Measurements from ENCODE around the gene TALDO1.

The TALDO1 gene

DNA sequence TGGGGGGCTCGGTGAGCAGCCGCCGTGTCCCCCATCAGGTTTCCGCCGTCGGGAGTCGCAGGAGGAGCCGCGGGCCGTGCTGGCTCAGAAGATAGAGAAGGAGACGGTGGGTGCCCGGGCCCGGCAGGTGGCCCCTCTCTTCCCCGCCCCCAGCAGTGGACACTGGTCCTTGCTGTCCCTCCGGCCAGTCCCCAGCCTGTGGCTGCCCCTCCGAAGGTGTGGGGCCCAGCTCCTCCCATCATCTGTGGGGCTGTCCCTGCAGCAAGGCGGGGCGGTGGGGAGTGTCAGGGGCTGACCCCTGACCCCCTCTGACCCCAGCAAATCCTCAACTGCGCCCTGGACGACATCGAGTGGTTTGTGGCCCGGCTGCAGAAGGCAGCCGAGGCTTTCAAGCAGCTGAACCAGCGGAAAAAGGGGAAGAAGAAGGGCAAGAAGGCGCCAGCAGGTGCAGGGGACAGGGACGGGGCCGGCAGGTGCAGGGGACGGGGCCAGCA lies 26.0 kb upstream of the TALDO1 start:
- DNase-seq (ENCODE audit: low read depth in 1 of 2, low spot score in 1 of 2): no peak
- no peak for TF ChIP-seq JUND (IDR thresholded peaks at IDR 0.05; ENCODE audit: low read depth)
- in situ Hi-C loops (cut with HindIII; ENCODE audit: low pct_unique_long_range_greater_than_20kb, low sequenced_read_pairs): no loop called here

DNA sequence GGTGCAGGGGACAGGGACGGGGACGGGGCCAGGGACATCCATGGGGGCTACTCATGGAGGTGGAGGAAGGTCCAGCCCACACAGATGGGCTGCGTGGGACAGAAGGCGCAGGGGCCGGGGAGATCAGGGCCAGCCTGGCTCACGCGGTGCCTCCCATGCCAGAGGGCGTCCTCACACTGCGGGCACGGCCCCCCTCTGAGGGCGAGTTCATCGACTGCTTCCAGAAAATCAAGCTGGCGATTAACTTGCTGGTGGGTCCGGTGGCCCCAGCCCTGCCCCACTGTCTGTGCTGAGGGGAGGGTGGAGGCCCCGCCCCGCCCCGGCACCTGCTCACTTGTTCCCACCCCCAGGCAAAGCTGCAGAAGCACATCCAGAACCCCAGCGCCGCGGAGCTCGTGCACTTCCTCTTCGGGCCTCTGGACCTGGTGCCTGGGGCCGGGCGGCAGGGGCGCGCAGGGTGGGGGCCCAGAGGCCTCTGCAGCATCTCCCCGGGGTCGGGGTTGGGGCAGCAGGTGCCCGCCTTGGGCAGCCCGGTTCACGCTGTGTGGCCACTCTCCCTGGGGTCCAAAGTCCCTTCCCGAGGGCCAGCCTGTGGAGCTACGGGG lies 25.4 kb upstream of the TALDO1 start:
- TF ChIP-seq JUND (IDR thresholded peaks at IDR 0.05; ENCODE audit: low read depth): no peak
- no peak for DNase-seq (ENCODE audit: low read depth in 1 of 2, low spot score in 1 of 2)
- in situ Hi-C loops (cut with HindIII; ENCODE audit: low pct_unique_long_range_greater_than_20kb, low sequenced_read_pairs): no loop called here

DNA sequence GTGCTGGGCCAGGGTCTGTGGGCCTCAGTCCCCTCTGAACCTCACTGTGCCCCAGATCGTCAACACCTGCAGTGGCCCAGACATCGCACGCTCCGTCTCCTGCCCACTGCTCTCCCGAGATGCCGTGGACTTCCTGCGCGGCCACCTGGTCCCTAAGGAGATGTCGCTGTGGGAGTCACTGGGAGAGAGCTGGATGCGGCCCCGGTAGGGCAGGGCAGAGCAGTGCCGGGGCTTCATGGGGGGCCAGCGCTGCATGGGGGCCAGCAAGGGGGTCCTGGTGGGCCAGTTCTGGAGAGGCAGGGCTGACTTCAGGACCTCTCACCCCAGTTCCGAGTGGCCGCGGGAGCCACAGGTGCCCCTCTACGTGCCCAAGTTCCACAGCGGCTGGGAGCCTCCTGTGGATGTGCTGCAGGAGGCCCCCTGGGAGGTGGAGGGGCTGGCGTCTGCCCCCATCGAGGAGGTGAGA lies 24.9 kb upstream of the TALDO1 start:
- in situ Hi-C loops (cut with HindIII; ENCODE audit: low pct_unique_long_range_greater_than_20kb, low sequenced_read_pairs): no loop called here
- no peak for DNase-seq (ENCODE audit: low read depth in 1 of 2, low spot score in 1 of 2)
- TF ChIP-seq JUND (IDR thresholded peaks at IDR 0.05; ENCODE audit: low read depth): no peak

DNA sequence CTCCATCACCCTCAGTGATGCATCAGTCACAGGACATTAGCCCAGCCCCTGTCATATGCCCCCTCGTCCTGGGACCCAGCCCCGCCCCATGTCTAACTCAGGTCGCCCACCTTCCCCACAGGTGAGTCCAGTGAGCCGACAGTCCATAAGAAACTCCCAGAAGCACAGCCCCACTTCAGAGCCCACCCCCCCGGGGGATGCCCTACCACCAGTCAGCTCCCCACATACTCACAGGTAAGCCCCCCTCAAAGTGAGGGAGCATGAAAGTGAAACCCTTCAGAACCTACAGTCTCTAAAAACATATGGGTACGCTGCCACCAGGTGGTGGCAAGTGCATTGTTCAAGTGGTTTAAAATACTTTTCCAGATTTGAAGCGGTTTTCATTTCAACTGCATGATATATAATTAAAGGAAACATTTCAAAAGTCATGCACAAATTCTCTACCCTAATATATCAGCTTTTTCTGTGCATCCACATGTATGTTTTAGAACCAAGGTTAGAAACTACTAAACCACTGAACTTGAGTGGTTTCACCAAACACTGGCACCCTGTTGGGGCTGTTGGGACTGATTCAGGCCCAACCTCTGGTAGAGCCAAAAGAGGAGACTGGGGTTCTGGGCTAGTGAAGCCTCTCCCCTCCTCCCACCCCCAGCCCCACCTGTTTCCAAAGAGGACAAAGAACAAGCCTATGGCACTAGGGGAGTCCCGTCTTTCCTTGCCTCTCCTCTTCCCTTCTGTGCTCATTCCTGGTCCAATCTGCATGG lies 24.0 kb upstream of the TALDO1 start:
- DNase-seq (ENCODE audit: low read depth in 1 of 2, low spot score in 1 of 2): peak in 1 of 2 experiments; percentile 64
- in situ Hi-C loops (cut with HindIII; ENCODE audit: low pct_unique_long_range_greater_than_20kb, low sequenced_read_pairs): no loop called here
- TF ChIP-seq JUND (IDR thresholded peaks at IDR 0.05; ENCODE audit: low read depth): no peak

DNA sequence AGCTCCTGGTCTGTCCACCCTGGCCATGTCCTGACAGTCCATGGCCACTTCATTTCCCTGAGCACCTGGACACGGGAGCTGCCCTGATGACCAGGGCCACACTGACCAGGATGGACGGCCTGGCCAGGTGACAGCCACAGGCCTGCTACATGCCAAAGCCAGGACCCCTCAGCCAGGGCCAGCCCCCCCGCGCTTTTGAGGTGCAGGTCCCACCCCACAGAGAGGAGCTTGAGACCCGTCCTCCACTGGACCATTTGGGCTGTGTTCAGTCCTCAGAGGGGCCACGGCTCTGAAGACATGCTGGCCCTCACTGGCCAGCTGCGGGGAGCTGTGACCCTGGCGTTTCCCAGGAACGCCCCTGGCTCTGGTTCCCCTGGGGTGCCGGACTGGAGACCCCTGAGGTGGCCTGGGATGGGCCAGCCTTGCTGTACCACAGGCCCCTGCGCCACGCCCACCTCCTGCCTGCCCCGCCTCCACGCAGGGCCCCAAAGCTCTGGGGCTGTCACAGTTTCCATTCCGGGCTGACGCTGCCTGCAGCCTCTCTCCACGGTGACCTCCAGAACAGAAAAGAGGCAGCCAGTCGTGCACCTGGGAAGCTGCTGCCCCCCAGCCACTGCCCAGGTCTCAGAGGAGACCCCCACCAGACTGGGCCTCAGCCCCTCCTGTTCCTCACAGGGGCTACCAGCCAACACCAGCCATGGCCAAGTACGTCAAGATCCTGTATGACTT lies 23.1 kb upstream of the TALDO1 start:
- TF ChIP-seq JUND (IDR thresholded peaks at IDR 0.05; ENCODE audit: low read depth): no peak
- in situ Hi-C loops (cut with HindIII; ENCODE audit: low pct_unique_long_range_greater_than_20kb, low sequenced_read_pairs): no loop called here
- no peak for DNase-seq (ENCODE audit: low read depth in 1 of 2, low spot score in 1 of 2)

DNA sequence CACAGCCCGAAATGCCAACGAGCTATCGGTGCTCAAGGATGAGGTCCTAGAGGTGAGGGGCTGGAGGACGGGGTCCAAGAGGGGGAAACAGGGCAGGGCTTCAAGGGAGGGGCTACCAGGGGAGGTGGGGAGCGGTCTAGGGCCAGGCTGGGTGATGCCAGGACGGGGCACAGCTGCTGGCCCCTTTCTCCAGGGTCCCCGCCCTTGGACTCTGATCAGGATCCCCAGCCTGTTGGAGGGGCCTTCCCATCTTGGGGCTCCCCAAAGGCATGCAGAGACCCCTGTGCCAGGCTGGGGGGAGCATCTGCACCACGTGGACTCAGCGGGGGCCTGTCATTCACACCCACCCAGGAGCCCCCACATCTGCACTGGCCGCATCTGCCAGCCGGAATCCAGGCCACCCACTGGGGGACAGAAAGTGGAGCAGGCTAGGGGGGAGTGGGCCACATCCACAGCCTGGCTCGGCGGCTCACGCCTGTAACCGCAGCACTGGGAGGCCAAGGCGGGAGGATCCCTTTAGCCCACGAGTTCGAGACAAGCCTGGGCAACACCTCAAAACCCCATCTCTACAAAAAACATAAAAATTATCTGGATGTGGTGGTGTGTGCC lies 22.4 kb upstream of the TALDO1 start:
- TF ChIP-seq JUND (IDR thresholded peaks at IDR 0.05; ENCODE audit: low read depth): no peak

DNA sequence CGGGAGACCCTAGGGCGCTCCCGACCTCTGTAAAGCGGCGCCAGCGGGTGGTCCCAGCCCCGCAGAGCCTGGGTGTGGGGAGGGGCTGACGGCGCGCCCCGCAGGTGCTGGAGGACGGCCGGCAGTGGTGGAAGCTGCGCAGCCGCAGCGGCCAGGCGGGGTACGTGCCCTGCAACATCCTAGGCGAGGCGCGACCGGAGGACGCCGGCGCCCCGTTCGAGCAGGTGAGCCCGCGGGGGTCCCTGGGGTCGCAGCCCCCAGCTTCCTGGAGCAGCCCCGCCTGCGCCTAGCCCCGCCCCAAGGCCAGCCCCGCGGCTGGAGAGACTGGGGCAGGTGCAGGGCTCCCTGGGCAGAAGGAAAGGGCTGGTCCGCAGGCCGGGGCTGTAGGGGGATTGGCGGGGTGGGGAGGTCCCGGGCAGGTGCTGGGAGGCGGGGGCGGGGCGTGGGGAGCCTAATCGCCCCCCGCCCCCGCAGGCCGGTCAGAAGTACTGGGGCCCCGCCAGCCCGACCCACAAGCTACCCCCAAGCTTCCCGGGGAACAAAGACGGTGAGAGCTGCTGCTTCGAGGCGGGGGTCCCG lies 21.6 kb upstream of the TALDO1 start:
- TF ChIP-seq JUND (IDR thresholded peaks at IDR 0.05; ENCODE audit: low read depth): no peak
- DNase-seq (ENCODE audit: low read depth in 1 of 2, low spot score in 1 of 2): no peak
- in situ Hi-C loops (cut with HindIII; ENCODE audit: low pct_unique_long_range_greater_than_20kb, low sequenced_read_pairs): no loop called here

More for the DNA sequence above, 22.4 kb upstream of the TALDO1 start:
- in situ Hi-C loops (cut with HindIII; ENCODE audit: low pct_unique_long_range_greater_than_20kb, low sequenced_read_pairs): no loop called here
- no peak for DNase-seq (ENCODE audit: low read depth in 1 of 2, low spot score in 1 of 2)

DNA sequence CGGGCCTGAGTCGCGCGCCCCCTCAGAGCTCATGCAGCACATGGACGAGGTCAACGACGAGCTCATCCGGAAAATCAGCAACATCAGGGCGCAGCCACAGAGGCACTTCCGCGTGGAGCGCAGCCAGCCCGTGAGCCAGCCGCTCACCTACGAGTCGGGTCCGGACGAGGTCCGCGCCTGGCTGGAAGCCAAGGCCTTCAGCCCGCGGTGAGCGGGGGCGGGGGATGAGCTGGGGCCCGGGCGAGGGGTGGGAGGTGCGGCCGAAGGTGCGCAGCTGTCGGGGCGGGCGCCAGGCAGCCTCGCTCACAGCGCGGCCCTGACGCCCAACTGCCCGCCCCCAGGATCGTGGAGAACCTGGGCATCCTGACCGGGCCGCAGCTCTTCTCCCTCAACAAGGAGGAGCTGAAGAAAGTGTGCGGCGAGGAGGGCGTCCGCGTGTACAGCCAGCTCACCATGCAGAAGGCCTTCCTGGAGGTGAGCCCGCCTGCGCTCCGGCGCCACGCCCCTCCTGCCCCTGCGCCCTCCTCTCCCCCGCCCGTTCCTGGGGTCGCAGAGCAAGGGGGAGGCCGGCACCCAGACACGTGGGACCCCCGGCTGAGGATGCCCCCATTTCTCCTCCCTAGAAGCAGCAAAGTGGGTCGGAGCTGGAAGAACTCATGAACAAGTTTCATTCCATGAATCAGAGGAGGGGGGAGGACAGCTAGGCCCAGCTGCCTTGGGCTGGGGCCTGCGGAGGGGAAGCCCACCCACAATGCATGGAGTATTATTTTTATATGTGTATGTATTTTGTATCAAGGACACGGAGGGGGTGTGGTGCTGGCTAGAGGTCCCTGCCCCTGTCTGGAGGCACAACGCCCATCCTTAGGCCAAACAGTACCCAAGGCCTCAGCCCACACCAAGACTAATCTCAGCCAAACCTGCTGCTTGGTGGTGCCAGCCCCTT lies 20.7 kb upstream of the TALDO1 start:
- no peak for DNase-seq (ENCODE audit: low read depth in 1 of 2, low spot score in 1 of 2)
- TF ChIP-seq JUND (IDR thresholded peaks at IDR 0.05; ENCODE audit: low read depth): no peak
- in situ Hi-C loops (cut with HindIII; ENCODE audit: low pct_unique_long_range_greater_than_20kb, low sequenced_read_pairs): no loop called here

DNA sequence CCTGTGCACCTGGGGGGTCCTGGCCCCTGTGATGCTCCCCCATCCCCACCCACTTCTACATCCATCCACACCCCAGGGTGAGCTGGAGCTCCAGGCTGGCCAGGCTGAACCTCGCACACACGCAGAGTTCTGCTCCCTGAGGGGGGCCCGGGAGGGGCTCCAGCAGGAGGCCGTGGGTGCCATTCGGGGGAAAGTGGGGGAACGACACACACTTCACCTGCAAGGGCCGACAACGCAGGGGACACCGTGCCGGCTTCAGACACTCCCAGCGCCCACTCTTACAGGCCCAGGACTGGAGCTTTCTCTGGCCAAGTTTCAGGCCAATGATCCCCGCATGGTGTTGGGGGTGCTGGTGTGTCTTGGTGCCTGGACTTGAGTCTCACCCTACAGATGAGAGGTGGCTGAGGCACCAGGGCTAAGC lies 20.0 kb upstream of the TALDO1 start:
- in situ Hi-C loops (cut with HindIII; ENCODE audit: low pct_unique_long_range_greater_than_20kb, low sequenced_read_pairs): no loop called here
- no peak for TF ChIP-seq JUND (IDR thresholded peaks at IDR 0.05; ENCODE audit: low read depth)
- no peak for DNase-seq (ENCODE audit: low read depth in 1 of 2, low spot score in 1 of 2)

DNA sequence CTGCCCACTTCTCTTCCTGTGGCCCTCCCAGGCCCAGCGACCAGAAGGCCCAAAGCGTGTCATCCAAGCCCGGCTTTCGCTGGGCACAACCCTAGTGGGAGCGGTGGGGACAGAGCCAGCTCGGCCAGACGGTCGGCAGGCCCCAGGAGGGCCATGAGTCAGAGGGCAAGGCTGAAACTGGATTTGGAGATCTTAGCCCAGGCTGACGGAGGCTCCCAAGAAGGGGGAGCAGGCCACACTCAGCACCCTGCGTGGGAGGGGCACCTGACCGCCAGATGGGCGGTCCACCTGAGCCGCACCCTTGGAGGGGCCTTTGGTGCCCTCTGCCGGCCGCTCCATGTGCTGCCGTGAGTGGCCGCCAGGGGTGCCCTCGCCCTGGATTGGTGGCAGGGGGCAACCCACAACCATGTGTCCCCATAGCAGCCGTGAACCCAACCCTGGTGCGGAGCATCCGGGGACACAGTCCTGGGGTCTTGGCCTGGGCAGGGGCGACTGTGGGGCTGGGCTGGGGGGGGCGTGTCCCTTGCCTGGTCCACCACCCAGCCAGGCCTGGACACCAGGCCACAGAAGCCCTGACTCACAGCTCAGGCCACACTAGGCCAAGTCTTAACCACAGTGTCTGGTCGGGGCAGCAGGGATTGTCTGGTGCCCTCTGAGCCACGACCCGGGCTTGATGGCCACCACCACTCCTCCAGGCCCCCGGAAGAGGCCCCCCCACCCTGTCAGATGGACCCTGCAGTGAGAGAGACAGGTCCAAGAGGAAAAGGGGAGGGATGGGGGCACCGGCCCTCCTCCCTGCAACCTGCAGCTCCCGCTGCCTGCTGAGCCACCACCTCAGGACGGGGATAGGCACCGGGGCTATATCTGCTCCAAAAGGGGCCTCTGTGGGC lies 19.2 kb upstream of the TALDO1 start:
- peak; percentile 77 to 91 for DNase-seq (ENCODE audit: low read depth in 1 of 2, low spot score in 1 of 2)
- in situ Hi-C loops (cut with HindIII; ENCODE audit: low pct_unique_long_range_greater_than_20kb, low sequenced_read_pairs): no loop called here
- no peak for TF ChIP-seq JUND (IDR thresholded peaks at IDR 0.05; ENCODE audit: low read depth)

Data from T47D (cell line).